RWPE2 (cell line): Measurements from ENCODE around the gene KISS1.

Experiments used
- ATAC-seq: fragments of 200-7000 bp; cut with Tn5 transposase; 3 replicates; pipeline ENCODE4 v1.9.1; 2021; ENCODE audit warnings: low read depth
- DNase-seq: peaks from one replicate; pipeline ENCODE4 v3.0.0-alpha.2; 2020; ENCODE audit warnings: low spot score
- H3K27ac ChIP-seq: fragments of 450-650 bp; 2 replicates; pipeline ENCODE4 v1.5.1; 2017; ENCODE audit warnings: mild to moderate bottlenecking; ENCODE audit not compliant: poor library complexity, severe bottlenecking
- H3K27me3 ChIP-seq: fragments of 250-450 bp; sonication (Bioruptor Pico); 2 replicates; pipeline ENCODE4 v1.5.1; 2021; ENCODE audit warnings: mild to moderate bottlenecking, moderate library complexity; ENCODE audit not compliant: insufficient read depth, poor library complexity, severe bottlenecking
- H3K36me3 ChIP-seq: fragments of 250-450 bp; sonication (Bioruptor Pico); 2 replicates; pipeline ENCODE4 v1.5.1; 2020; ENCODE audit warnings: low read depth, mild to moderate bottlenecking, moderate library complexity
- H3K4me1 ChIP-seq: fragments of 250-450 bp; sonication (Bioruptor Pico); 2 replicates; pipeline ENCODE4 v1.5.1; 2021; ENCODE audit warnings: mild to moderate bottlenecking, moderate library complexity; ENCODE audit not compliant: insufficient read depth, poor library complexity, severe bottlenecking
- H3K4me3 ChIP-seq: fragments of 250-450 bp; sonication (Bioruptor Pico); 2 replicates; pipeline ENCODE4 v1.5.1; 2021; ENCODE audit warnings: mild to moderate bottlenecking, moderate library complexity; ENCODE audit not compliant: severe bottlenecking
- H3K9me3 ChIP-seq: fragments of 250-450 bp; sonication (Bioruptor Pico); 2 replicates; pipeline ENCODE4 v1.5.1; 2021; ENCODE audit warnings: mild to moderate bottlenecking, moderate library complexity; ENCODE audit not compliant: severe bottlenecking
- TF ChIP-seq, protein P1 (sequence below): fragments of 450-650 bp; IDR thresholded peaks from one replicate; pipeline ENCODE4 v1.5.1; 2017; ENCODE audit warnings: mild to moderate bottlenecking, moderate library complexity; ENCODE audit not compliant: poor library complexity, severe bottlenecking

KISS1 gene

DNA sequence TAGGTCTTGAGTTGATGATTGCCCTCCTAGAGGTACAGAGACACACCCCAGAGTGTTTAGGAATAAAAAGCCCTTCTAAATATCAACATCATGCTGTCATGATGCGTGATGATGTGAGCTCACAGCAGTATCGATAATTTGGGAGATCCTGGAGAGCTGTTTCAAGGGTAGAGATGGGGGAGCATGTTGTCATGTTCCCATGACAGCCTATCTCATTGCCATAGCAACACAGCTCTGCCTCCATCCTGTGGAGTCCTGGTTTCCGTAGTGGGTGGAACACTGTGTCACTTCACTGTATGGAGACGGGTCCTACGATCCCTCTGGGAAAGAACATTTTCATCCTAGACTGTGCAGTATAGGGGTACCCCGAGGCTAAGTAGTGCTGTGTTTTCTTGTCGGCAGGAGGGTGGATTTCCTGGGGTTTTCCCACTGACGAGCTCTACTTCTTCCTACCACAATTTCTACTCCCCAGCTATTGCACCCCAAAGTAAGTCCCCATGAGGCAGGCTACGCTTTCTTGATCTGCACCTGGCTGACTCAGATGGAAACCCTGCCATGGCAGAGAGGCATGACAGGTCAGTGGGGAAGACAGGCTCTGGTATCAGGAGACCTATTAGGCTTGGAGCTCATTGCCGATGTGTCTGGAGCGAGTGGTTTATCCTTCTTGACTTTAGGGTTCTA is 7.2 kb downstream of the KISS1 start:
- Histone ChIP-seq H3K9me3 (no peaks in the 10 kb centered on the region), H3K36me3 (no peaks in the 10 kb centered on the region), H3K27ac (no peak overlapping the region), H3K4me1 (peaks cover 8% of the 10 kb centered on the region), H3K4me3 (no peak overlapping the region), H3K27me3 (no peaks in the 10 kb centered on the region)
- DNase-seq (no peak), ATAC-seq (no peak)
- TF ChIP-seq, protein P1, sequence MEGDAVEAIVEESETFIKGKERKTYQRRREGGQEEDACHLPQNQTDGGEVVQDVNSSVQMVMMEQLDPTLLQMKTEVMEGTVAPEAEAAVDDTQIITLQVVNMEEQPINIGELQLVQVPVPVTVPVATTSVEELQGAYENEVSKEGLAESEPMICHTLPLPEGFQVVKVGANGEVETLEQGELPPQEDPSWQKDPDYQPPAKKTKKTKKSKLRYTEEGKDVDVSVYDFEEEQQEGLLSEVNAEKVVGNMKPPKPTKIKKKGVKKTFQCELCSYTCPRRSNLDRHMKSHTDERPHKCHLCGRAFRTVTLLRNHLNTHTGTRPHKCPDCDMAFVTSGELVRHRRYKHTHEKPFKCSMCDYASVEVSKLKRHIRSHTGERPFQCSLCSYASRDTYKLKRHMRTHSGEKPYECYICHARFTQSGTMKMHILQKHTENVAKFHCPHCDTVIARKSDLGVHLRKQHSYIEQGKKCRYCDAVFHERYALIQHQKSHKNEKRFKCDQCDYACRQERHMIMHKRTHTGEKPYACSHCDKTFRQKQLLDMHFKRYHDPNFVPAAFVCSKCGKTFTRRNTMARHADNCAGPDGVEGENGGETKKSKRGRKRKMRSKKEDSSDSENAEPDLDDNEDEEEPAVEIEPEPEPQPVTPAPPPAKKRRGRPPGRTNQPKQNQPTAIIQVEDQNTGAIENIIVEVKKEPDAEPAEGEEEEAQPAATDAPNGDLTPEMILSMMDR: no peak

DNA sequence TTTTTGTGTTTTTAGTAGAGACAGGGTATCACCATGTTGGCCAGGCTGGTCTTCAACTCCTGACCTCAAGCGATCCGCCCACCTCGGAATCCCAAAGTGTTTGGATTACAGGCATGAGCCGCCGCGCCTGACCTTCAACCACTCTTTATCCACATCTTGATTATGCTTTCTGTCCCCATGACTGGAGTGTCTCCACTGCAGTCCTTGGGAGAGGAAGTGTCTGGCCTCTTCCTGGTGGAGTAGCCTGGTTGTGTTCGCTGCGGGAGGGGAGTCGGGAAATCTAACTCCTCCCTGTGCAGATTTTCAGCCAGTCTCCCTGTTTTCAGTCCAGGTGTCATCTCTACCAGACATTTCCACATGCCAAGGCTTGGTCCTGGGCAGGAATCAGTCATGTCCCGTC is 9.7 kb downstream of the KISS1 start:
- no peaks in the 10 kb centered on the region for H3K9me3 ChIP-seq
- H3K4me1 ChIP-seq: peaks cover 8% of the 10 kb centered on the region
- no peak overlapping the region for H3K27ac ChIP-seq
- H3K36me3 ChIP-seq: no peaks in the 10 kb centered on the region
- ATAC-seq (no peak), DNase-seq (no peak)
- no peak overlapping the region for H3K4me3 ChIP-seq
- TF ChIP-seq, protein P1: no peak
- no peaks in the 10 kb centered on the region for H3K27me3 ChIP-seq

DNA sequence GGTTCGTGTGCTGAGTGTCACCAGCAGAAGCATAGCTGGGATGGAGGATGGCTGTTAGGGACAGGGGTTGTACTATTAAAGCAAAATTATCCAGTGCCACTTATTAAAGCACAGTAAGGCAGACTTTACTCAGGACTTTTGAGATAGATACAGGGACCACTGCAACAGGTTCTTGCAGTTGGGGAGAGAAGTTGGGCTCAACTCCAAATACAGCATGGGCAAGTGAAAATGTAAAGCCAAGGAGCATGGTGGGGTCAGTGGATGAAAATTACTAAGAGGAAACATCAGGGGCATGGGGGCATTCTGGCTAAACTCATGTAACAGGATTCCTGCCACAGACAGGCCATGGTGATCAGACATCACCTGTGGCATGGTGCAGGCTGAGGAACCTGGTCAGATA is 15.2 kb downstream of the KISS1 start:
- Histone ChIP-seq H3K4me1 (no peaks in the 10 kb centered on the region), H3K9me3 (no peaks in the 10 kb centered on the region), H3K27me3 (no peaks in the 10 kb centered on the region), H3K36me3 (no peaks in the 10 kb centered on the region), H3K4me3 (no peak overlapping the region), H3K27ac (no peak overlapping the region)
- no peak for DNase-seq
- ATAC-seq: no peak
- TF ChIP-seq, protein P1: no peak

DNA sequence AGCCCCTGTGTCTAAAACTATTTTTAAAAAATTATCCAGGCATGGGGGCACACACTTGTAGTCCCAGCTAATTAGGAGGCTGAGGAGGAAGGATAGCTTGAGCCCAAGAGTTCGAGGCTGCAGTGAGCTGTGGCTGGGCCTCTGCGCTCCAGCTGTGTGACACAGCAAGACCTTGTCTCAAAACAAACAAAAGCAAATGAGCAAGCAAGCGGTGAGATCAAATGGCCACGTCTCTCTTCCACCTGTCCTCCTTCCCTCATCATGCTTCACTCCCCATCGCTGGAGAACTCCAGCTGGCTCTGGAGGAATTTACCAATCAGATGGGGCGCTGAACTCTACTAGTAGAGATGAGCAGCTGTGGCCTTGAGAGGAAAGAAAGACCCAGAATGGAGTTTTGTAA is 16.2 kb downstream of the KISS1 start:
- H3K9me3 ChIP-seq: no peaks in the 10 kb centered on the region
- H3K27me3 ChIP-seq: no peaks in the 10 kb centered on the region
- DNase-seq: no peak
- no peak for ATAC-seq
- H3K4me3 ChIP-seq: no peak overlapping the region
- TF ChIP-seq, protein P1: no peak
- no peak overlapping the region for H3K27ac ChIP-seq
- H3K4me1 ChIP-seq: peaks cover 1% of the 10 kb centered on the region
- H3K36me3 ChIP-seq: no peaks in the 10 kb centered on the region

DNA sequence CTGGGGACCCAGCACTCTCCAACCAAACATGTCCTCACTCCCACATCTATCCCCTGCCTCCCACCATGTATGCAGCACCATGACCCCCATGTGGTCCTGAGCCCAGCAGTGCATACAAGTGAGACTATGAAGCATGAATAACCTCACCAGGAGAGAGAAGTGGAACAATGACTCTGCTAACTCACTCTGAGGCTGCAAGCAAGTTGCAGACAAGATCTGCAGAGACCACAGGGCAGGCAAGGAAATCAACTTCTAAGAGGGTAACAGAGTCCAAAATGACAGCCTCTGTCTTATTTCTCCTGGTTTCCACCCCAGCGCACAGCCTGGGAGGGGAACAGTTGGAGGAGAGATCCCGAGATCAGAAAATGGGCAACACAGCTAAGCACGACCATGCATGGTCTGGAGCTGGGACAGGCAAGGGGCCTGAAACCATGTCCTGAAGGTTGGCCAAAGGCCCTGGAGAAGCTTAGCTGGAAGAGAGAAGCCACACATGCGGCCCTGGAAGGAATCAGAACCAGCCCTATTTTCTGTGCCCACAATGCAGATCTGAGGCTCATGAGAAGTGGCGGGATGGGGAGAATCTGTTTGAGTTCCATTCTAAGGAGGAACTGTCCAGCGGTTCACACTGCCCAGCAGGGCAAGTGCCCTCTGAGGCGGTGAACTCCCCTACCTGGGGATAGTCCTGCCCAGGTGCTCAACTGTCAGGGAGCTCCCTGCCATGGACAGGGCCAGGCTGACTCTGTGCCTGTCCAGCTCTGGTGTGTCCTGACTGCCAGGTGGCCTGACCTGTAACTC is 17.6 kb downstream of the KISS1 start:
- TF ChIP-seq, protein P1: no peak
- no peak overlapping the region for H3K4me3 ChIP-seq
- no peaks in the 10 kb centered on the region for H3K36me3 ChIP-seq
- no peaks in the 10 kb centered on the region for H3K9me3 ChIP-seq
- H3K4me1 ChIP-seq: peaks cover 7% of the 10 kb centered on the region
- DNase-seq (no peak), ATAC-seq (no peak)
- H3K27me3 ChIP-seq: no peaks in the 10 kb centered on the region
- H3K27ac ChIP-seq: no peak overlapping the region
